Mucosa of descending colon (tissue), 3 donors: ENCODE data around the gene INKA1. TPM values are rescaled to one million over a fixed set of nuclear protein-coding genes. Genes with fewer than 3 reads are reported as not detected.
"Not testable (repeated sequence)": the region's sequence is repeated elsewhere in the genome, so short reads cannot be mapped to it uniquely, and the experiment has no call there.

ENCODE experiments used
- ATAC-seq: fragments of 200-7000 bp; cut with Tn5 transposase; one replicate; pipeline ENCODE4 v1.9.1; 2020; ENCODE audit warnings: mild to moderate bottlenecking, moderate library complexity
- DNase-seq, 3 donors: peaks; one replicate each; pipeline ENCODE4 v3.0.0-alpha.2; 2020
- H3K36me3 ChIP-seq: fragments of 200-600 bp; one replicate; pipeline ENCODE4 v1.8.0; 2021; ENCODE audit warnings: low read depth, mild to moderate bottlenecking
- H3K4me1 ChIP-seq: fragments of 200-600 bp; one replicate; pipeline ENCODE4 v1.8.0; 2021; ENCODE audit warnings: low read depth, mild to moderate bottlenecking
- H3K4me3 ChIP-seq: fragments of 200-600 bp; one replicate; pipeline ENCODE4 v1.8.0; 2021; ENCODE audit warnings: mild to moderate bottlenecking
- H3K9me3 ChIP-seq: fragments of 200-600 bp; one replicate; pipeline ENCODE4 v1.8.0; 2021; ENCODE audit warnings: mild to moderate bottlenecking
- CTCF ChIP-seq: fragments of 200-600 bp; IDR thresholded peaks from one replicate; pipeline ENCODE4 v1.8.0; 2022; ENCODE audit warnings: antibody characterized with exemption, mild to moderate bottlenecking
- intact Hi-C, 2 donors: fragments of 100-400 bp; cut with DNase I in 1 of 2; cut with micrococcal nuclease in 1 of 2; formaldehyde crosslinking; loops; one replicate each; pipeline versions ENCODE4 v1.11.0 to v1.11.1; 2022; cut with DNase I, micrococcal nuclease
- total RNA-seq, 3 donors: library from RNA; stranded (reverse); fragmentation: NEBNext Ultra II Directional in 2 of 3; extraction: Animal tissue kit (Norgen Biotek cat#: 25700) in 2 of 3; gene quantifications; one replicate each; pipeline versions ENCODE4 v1.2.1 to v1.2.4, GENCODE V29; 2021 to 2023
- donor health status: DM: no; HTN: no; CAD: no; lungs with moderate emphysema.
- donor health status: DM: no; HTN: no; CAD: no.
- donor health status: DM: no; HTN: yes; CAD: no.

The INKA1 gene
- total RNA-seq, 3 donors from 2014 or later: 0.58 to 2.8 (median 1.6) TPM

GRCh38 chr3:49812916-49813496, 9.9 kb downstream of the INKA1 start:
- Histone ChIP-seq H3K4me3 (peak overlapping the region; percentile 25), H3K36me3 (no peaks in the 10 kb centered on the region), H3K9me3 (no peaks in the 10 kb centered on the region), H3K4me1 (peaks cover 11% of the 10 kb centered on the region)
- intact Hi-C loops: no loop called here
- ATAC-seq: peak; percentile 54
- no peak for TF ChIP-seq CTCF
- no peak for DNase-seq

DNA sequence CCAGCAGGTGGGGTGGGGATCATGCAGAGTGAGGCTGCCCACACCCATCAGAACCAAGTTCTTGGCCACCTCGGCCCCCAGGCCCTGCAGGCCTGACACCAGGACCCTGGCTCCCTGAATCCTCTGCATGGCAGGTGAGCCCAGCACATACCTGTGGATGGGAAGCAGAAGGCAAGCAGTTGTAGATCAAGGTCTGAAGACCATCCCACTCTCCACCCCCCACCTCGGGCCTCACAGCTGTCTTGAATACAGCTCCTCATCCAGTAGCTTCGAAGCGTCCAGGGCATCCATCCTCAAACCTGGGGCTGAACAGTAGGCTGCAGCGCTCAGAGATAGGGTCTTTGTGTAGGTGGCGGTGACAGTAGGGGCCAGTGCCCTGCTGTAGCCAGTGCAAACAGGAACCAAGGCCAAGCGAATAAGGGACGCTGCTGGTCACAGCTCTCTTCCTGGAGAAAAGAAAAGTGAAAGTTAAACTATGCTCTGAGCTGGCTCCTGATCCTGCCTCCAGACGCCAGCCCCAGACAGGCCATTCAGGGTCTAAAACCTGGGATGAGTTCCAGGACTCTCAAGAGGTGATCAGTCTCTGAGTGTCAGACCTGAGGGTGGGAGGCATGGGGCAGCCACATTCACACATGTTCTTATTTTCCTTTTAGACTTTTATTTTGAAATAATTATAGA, 10.6 kb downstream of the INKA1 start, which contains the start of gene UBA7:
UBA7 (minus strand) TSS at position 457 of the 678 bp plus-strand sequence; CDS start at position 291, 166 bp downstream.
- peak within 1 kb of the TSS; percentile 25 for H3K4me3 ChIP-seq
- intact Hi-C loops: no loop called here
- peak; percentile 97 for ATAC-seq
- H3K4me1 ChIP-seq: peaks cover 11% of the 10 kb centered on the region
- no peaks in the 10 kb centered on the region for H3K9me3 ChIP-seq
- no peaks in the 10 kb centered on the region for H3K36me3 ChIP-seq
- peak; percentile 64 to 72 (median 69) for DNase-seq
- no peak for TF ChIP-seq CTCF

DNA sequence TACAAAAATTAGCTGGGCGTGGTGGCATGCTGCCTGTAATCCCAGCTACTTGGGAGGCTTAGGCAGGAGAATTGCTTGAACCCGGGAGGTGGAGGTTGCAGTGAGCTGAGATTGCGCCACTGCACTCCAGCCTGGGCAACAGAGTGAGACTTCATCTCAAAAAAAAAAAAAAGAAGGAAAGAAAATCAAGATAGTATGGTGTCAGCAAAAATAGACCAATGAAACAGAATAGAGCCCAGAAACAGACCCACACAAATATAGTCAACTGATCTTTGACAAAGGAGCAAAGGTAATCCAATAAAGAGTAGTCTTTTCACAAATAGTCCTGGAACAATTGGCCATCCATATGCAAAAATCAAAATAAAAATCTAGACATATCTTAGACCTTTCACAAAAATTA, 20.1 kb downstream of the INKA1 start:
- intact Hi-C loops, H3K36me3 ChIP-seq, H3K4me3 ChIP-seq, H3K9me3 ChIP-seq, ATAC-seq, DNase-seq, H3K4me1 ChIP-seq: not testable (repeated sequence)

- intact Hi-C loops: no loop called here
- DNase-seq (no peak), ATAC-seq (no peak)
- H3K36me3 ChIP-seq: no peaks in the 10 kb centered on the region
- H3K9me3 ChIP-seq: no peaks in the 10 kb centered on the region
- no peak overlapping the region for H3K4me3 ChIP-seq
- TF ChIP-seq CTCF: no peak
- H3K4me1 ChIP-seq: no peaks in the 10 kb centered on the region
Observed at GRCh38 chr3:49826016-49826415, 23.0 kb downstream of the INKA1 start.

DNA sequence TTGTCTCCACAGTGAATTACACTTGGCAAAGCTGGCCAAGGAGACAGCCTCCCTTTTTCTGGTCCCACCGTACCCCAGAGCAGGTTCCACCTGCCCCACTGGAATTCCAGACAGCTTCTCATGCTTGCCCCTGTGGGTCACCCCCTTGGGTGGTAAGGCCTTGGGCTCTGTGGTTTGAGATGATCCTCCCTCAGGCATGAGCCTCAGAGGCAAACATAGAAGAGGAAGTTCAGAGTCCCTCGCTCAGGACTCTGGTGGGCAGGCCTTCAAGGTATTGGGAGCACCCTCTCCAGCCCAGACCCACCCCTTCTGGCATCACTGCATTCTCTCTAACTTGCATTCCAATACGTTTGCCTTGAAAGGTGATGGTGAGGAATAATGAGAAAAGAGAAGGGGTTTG, 28.3 kb downstream of the INKA1 start:
- no peak for TF ChIP-seq CTCF
- ATAC-seq (no peak), DNase-seq (no peak)
- Histone ChIP-seq H3K36me3 (no peaks in the 10 kb centered on the region), H3K9me3 (no peaks in the 10 kb centered on the region), H3K4me1 (no peaks in the 10 kb centered on the region), H3K4me3 (no peak overlapping the region)
- intact Hi-C loops: no loop called here

GRCh38 chr3:49839193-49839809, 36.2 kb downstream of the INKA1 start:
- Histone ChIP-seq H3K4me3 (no peak overlapping the region), H3K9me3 (no peaks in the 10 kb centered on the region), H3K36me3 (no peaks in the 10 kb centered on the region), H3K4me1 (no peaks in the 10 kb centered on the region)
- ATAC-seq: peak; percentile 93
- intact Hi-C loops: loop anchor here in 1 of 2 donors (5.0 kb wide), 1 partner anchor 37 kb away; the partner anchor contains the start of gene INKA1
- TF ChIP-seq CTCF: peak; percentile 76
- peak; percentile 73 to 88 (median 84) for DNase-seq
